Stimulated activated CD8-positive, alpha-beta memory T cell treated with anti-CD3 and anti-CD28 coated beads, Interleukin-12 subunit alpha, Interleukin-12 subunit beta, amount 100 ng/mL, for 24 hours (primary cell): Measurements from ENCODE around the gene ADCY6.

Experiments used
- DNase-seq: peaks from one replicate; pipeline ENCODE4 v3.0.0-alpha.2; 2020; ENCODE audit errors: extremely low read depth

The ADCY6 gene

DNA sequence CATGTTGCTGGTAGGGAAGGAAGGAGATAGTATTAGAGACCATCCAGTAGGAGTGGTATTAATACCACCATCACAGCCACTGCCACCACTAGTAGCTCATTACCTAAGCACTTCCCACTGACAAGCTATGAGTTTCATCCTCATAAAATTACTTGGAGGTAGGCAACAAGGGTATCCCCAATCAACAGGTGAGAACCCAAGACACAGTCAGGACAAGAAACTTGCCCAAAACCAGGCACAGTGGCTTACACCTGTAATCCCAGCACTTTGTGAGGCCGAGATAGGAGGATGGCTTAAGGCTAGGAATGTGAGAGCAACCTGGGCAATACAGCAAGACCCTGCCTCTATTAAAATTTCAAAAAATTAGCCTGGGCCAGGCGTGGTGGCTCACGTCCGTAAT, 5.5 kb downstream of the ADCY6 start:
- no peak for DNase-seq

DNA sequence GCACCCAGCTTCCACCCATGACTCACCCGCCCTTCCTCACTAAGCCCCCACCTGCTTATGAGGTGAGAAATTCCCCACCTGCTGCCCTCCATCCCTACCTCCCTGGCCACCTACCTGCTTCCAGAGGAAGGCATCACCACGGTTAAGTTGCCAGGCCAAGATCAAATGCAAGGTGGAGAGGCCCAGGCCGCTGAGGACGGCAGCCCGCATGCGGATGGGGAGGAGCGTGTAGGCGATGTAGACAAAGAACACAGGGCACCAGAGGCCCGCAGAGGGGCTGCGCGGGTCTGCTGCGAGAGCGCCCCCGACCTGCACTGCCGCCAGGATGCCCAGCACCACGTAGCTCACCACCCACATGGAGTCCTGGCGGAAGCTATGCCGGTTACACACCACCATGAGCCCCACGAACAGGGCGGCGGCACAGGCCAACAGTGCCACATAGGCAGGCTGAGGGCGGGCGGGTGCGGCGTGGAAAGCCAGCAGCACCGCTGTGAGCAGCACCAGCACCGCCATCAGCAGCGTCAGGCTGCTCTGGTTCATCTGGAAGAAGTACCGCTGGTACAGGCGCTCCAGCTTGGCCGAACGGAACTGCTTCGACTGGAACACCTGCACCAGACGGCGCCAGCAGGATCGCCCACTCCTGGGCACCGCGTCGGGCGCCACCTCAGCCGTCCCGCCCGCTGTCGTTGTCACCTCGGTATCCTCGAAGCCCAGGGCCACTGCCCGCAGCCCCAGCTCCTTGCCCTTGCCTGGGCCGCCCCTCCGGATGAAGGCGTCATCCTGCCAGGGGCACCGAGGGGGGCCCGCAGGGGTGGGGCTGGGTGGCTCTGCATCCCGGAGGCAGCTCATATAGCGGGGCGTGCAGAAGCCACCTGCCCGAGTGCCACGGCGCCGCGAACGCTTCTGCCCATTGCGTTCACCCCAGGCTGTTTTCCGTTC, 6.2 kb downstream of the ADCY6 start:
- DNase-seq = no peak

DNA sequence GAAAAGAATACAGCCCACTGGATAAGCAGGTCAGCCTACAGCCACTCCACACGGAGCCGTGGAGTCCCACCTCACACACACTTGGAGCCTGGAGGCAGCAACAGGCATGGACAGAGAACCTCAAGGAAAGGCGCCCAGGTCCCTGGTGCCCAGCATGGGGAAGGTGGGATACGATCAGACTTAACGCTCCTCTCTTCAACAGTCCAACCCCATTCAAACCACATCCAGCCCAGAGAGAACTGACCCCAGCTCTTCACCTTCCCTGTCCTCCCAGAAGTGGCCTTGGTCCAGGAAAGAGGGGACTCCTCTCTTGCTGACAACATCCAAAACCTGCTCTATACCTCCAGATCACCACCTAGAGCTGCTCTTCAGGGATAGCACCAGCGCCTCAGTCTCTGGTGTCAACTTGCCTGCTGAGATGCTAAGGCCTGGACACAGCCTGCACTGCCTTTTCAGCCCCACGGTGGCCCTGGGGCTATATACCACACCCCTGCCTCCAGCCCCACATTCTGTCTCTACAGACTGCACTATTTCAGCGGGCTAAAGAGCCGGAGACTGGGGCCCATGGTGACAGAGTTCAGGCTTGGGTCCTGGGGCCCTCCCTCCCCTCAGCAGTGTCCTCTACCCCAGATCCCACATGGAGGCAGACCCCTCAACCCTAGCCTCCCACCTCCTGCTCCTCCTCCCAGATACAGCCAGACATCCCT, 7.0 kb downstream of the ADCY6 start:
- no peak for DNase-seq

DNA sequence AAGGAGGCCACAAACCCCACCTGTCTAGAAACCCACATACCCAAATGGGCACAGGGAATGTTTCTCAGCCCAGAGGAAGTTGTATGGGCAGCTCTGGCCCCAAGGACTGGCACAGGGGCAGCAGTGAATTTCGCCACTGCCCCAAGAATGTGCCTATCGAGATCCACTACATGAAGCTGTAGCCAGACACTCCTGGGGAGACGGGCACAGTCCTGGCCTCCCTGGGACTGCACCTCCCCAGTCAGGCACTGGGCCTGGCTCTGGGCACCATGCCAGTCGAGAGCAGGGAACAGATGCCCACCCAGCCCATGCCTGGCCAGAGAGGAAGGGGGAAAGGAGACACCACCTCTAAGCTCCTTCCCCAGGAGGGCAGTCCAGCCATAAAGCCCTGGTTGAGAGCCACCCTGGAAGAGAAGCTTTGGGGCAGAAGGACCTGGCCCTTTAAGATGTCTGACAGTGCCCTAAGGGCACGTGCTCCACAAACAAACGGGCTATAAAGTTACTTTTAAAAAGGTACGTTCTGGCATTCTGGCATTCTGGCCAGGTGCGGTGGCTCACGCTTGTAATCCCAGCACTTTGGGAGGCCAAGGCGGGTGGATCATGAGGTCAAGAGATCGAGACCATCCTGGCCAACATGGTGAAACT, 8.4 kb downstream of the ADCY6 start:
- DNase-seq = no peak

DNA sequence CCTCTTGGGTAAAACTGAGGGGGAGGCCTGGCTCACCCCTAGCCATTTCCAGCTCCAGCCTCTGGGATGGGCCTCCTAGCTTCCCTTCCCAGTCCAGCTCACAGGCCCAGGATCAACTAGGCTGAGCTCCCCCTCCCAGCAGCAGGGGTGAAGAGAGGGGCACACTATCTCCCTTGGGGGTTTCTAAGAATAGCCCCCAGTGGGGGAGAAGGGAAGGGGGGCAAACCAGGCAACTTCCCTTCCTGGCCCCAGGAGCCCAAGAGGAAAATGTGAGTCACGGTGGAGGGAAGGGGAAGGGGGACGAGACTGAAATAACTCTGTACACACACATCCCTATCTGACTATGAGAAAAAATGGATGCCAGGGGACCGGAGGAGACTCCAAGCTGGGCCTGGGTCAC, 9.0 kb downstream of the ADCY6 start:
- no peak for DNase-seq

DNA sequence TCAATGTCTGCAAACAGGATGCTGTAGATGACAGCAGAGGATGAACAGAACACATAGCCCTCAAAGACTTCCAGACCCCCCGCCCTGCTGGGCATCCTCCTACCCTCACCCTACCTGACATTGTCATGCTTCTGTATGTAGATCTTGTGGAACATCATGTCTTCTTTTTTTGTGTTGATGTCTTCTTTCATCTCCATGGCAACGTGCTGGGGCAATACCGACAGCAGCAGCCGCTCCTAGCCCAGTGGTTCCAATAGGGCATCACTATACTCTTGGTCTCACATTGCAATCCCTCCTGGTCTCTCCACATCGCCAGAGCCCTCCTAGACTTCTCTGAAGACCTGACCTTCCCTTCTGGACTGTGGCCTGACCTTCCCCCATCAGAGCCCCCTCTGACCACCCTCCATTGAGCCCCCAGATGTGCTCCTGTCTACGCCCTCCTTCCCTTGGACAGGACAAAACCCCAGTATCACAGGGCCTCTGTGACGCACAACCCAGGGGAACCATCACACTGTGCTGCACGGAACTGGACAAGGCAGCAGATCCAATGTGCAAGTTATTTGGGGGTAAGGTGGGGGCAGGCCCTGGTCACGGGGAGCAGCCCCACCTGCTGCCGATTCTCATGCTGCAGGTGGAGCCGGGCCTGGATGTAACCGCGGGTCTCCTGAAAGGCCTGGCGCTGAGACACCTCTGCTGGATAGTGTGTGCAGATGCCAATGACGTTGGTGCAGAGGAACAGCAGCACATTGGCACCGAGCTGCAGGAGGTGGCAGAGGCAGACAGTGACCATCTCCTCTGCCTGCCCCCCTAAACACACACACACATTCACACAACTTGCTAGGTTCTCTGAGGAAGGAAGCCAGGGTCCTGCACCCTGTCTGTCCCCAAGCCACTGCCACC, 11.1 kb downstream of the ADCY6 start:
- no peak for DNase-seq

DNA sequence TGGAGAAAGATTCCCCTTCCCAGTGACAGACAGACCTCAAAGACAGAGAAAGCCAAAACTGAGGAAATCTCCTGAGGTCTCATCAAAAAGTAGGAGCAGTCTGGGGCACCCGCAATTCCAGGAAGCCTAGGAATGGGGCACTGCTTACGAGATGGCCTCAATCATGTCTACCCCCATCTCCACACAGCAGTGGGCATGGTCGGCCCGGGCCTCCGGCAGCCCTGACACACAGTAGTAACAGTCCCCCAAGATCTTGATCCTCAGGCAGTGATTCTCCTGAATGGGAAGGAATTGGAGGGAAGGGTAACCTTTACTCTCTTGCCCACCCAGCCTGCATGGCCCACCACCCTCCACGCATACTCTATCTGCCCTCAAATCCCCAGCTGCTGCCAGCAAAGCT, 11.9 kb downstream of the ADCY6 start:
- no peak for DNase-seq

DNA sequence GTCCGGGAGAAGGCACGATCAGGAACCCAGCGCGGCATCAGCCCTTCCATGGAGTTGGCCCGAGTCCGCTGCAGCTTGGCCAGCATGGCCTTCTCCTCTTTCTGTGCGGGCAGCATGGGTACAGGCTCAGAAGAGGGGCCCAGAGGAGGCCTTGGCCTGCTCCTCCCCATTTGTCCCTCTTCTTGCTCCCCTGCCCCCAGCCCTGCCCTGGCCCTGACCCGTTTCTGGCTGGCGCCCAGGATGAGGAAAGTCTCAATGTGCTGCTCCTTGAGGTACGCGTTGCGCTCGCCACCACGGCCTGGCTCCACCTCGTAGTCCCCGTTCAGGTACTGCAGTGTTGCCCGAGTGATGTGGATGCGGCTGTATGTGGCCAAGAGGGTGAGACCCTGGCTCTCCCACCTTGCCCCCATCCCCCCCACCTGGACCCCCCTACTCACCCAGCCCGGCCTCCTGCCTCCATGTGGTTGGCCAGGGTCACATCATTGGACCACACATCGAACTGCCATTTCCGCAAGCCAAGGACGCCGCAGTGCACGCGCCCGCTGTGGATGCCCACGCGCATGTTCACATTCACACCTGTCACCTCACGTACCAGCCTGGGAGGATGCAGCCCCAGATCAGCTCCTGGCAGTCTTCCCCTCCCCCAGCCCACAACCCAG, 12.8 kb downstream of the ADCY6 start:
- DNase-seq = no peak

DNA sequence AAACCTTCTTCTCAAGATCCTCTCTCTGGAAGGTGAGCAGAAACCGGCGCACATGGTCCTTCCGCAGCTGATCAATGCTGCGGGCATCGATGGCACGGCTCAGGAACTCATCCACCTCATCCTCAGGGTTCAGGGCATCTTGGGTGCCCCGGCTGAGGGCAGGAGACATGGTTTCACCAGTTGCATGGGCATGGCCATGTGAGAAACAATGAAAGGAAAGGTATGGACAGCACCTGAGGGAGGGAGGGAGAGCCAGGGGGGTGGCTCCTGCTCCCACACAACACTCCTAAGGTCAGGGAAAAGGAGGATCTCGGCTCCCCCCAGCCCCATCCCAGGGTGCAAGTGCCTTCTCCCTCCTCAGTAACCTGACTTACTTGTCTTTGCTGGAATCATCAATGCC, 13.6 kb downstream of the ADCY6 start:
- no peak for DNase-seq

DNA sequence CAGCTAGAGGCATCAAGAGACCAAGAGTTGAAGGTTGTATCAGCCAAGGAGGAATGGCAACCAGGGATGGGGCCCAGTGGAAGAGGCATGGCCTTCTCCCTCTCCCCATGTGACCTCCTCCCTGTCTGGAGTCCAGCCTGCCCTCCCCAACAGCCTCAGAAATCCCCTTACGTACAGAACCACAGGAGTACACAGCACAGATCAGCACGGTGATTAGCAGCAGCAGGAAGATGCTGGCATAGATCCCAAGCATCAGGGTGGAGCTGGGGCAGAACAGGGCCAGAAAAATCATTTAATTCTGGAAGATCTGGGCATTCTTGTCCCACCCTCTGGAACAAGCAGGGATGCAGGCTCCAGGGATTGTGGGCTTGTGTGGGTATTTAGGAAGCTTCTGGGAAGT, 14.4 kb downstream of the ADCY6 start:
- no peak for DNase-seq

DNA sequence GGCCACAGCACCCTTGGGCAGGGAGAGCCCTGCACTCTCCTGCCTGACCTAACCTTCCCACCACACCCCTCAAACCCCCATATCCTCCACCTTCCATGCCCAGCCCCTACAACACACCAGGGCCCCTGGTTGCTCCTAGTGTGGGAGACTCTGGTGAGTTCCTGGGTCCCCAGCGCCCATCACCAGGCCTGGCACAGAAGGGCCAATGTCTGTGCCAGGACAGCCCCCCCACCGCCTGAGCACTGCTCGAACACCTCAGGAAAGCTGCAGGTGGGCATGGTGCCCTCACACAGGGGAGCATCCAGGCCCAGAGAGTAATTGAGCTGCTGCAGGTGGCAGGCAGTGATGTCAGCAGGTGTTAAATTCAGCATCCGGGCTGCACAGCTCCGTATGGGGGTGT, 15.2 kb downstream of the ADCY6 start:
- DNase-seq = no peak

DNA sequence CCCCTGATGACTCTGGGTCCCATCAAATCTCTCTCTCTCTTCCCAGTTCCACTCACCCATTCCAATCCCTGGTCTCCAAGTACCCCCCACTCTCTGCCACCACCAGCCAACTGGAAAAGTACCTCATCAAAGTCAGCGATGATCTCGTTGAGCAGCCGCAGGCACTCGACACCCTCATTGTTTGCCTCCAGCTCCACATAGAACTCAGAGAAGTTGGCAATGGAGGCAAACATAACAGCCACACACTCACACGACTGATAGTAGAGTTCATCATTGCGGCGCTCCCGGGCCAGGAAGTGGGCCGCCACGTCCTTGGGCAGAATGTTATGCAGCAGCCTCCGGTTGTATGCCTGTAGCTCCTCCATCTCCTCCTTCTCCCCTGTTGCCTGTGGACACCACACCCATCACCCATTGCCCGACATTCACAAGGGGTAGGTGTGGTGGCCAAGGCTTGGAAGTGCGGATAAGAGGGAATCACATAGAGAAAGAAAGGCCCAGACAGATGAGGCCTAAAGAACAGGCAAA, 17.2 kb downstream of the ADCY6 start:
- no peak for DNase-seq

DNA sequence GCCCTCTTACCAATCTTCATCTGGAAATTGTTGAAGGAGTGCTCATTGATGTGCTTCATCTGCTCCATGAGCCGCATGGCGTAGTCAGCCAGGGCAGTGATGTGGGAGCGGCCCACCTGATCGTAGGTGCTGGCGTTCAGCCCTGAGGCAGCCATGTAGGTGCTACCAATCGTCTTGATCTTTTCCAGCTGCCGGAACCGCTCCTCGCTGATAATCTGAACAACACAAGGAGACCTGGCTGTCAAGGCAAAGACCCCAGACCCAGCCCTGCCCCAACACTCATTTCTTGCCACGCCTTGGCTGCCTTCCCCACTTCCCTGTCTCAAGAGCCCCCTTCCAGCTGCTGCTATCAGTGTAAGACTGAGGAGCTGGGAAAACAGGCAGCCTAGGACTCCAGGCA, 18.1 kb downstream of the ADCY6 start:
- DNase-seq = no peak

DNA sequence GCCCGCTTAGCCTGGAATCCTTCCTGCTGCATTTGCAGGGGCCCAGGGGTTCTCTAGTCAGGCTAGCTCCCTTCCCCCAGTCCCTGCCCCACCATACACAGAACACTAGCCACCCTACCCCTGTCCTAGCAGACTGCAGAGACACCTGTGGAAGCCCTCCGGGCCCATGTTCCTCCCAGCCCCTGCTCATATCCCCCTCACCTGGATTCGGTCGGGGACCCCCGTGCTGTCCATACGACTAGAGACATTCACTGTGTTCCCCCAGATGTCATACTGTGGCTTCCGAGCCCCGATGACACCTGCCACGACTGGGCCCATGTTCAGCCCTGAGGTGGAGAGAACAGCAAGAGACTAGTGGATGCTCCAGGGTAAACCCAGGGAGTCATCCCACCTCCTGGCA, 20.2 kb downstream of the ADCY6 start:
- DNase-seq = no peak

DNA sequence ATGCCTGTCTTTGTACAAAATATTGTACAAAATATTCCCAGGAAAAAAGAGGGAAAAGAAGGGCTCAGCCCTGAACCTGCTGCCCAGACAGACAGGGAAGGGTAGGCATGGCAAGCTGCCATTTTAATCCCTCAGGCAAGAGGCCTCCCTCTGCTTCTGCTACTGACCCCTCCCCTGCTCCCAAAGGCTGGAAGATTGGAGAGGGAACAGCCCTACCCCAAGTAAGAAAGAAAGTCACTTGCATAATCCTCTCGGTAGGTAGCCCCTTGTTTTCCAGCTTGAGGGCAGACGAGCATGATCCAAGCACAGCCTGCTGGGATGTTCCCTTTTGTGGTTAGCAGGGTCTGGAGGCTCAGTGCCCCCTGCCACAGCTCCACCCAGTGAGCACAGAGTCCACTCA, 20.7 kb downstream of the ADCY6 start:
- DNase-seq = no peak

DNA sequence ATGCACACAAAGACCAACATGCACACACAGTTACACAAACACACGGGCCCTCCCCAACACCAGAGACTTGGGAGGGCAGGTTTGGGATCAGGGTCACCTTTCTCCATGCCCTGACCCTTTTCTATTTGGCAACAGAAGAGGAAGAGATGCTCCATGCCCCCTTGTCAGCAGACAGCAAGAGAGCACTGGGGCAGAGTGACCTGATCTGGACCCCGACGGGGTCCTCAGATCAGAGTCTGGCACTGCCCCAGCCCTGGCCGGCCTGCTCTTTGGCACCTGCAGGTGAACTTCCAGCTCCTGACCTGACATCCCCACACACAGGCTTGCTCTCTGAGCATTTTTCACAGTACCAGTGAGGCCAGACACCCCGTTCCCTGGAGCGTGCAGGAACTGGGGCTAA, 21.4 kb downstream of the ADCY6 start:
- DNase-seq = no peak

DNA sequence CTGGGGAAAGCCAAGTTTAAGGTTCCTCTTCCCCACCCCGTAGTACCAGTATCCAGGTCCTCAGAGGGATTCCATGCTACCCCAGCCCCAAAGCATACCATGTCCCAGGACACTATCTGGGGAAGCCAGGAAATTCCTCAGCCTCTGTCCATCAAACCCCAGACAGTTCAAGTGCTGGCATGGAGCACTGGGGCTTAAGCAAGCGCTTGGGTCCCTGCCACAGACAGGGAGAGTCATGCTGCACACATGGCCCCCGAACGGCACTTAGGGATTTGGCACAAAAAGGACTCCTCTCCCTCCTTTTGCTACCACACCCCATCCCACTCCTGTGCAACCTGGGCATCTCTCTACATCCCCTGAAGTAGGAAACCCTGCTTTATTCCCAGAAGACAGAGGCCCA, 21.8 kb downstream of the ADCY6 start:
- no peak for DNase-seq

DNA sequence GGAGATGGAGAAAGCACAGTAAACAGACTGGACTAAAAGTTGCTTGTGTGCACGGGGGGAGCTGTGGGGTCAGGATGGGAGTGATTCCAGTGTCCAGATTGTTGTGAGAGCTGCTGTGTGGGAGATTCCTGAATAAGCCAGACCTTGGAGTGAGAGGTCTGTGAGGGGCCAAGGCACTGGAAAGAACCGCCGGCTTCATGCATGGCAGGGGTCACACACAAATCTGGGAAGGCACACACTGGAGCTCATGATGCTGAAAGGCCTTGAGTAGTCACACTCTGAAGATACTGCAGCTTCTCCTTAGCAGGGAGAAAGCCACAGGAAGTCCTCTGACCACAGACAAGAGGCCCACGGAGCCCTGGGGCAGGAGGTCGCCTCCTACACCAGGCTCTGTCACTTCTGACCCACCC, 23.1 kb downstream of the ADCY6 start:
- DNase-seq = no peak

DNA sequence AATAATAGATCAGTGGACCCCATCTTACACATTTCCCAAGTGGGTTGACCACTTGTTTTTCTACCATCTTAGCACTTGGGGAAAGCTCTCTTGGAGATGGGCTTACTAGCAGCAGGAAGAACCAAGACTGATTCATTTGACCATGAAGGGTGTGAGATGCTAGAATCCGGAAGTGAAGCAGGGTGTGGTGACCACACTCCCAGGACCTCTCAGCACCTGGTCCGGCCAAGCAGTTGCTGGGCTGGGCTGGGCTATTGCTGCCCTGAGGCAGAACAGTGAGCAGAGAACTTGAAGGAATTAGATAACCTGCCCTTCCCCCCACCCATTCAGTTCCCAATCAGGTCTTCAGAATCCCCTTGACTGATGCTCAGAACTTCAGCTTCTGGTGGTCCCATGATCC, 24.4 kb downstream of the ADCY6 start:
- DNase-seq = no peak

DNA sequence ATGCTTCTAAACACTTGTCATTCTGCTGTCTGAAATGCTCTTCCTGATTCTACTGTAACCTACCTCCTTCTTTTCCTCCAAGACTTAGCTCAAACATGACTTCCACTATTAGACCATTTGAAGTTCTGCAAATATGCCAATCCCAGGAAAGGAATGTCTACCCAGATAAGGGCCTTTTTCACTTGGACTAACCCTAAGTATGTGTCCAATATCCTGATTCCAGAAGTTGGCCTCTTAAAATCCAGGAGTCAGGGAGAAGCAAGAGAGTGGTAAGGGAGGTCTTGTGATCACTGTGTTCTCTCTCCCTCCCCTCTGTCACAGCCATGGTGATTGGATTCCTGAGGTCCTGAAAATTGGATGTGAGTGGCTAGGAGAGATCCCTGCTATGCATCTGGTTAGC, 30.2 kb downstream of the ADCY6 start:
- no peak for DNase-seq

DNA sequence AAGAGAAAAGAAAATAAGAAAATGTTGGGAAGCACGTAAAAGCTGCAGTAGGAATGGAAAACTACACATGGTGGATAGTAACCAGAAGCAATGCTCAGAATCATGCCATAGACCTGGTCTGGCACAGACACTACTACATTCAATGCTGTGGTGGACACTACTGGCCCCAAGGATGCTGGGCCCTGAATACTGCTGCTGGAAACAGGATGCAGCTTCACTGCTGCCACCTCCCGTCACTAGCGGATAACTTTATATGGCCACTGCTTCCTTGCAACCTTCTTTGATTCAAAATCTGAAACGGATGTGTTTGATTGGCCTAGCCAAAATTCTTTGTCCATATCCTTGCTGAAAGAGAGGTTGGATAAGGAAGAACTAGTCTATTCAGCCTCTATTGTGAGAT, 30.7 kb downstream of the ADCY6 start:
- DNase-seq = no peak
